DMS114 treated with DMSO at 0.1 percent for 48 hours (cell line): ENCODE data around the gene NR4A3.
A peak's percentile ranks its signal among the peaks of the same experiment; 100 is the strongest.
"Not testable (repeated sequence)": the region's sequence is repeated elsewhere in the genome, so short reads cannot be mapped to it uniquely, and the experiment has no call there.

Source experiments
- DNase-seq: peaks from one replicate; lab custom pipeline; 2025; ENCODE audit not compliant: unreplicated experiment; lab: John Stamatoyannopoulos, UW

Gene NR4A3

GRCh38 chr9:99821396-99822108, at the start of gene NR4A3:
Gene NR4A3, plus strand, starts transcription at chr9:99821885. Its CDS starts 6,158 bp downstream, at chr9:99828043.
- peak; percentile 81 for DNase-seq

- no peak for DNase-seq
Measured at GRCh38 chr9:99773468-99774138, 48.1 kb upstream of the NR4A3 start.

GRCh38 chr9:99778308-99778707, 43.4 kb upstream of the NR4A3 start:
- no peak for DNase-seq

- no peak for DNase-seq
Measured at GRCh38 chr9:99778836-99779235, 42.8 kb upstream of the NR4A3 start.

GRCh38 chr9:99779277-99779676, 42.4 kb upstream of the NR4A3 start:
- DNase-seq, result no peak

- not testable (repeated sequence) for DNase-seq
Measured at GRCh38 chr9:99782349-99782748, 39.3 kb upstream of the NR4A3 start.

- no peak for DNase-seq
Measured at GRCh38 chr9:99782962-99783718, 38.5 kb upstream of the NR4A3 start.

GRCh38 chr9:99783799-99784198, 37.9 kb upstream of the NR4A3 start:
- no peak for DNase-seq

GRCh38 chr9:99785010-99785590, 36.6 kb upstream of the NR4A3 start:
- no peak for DNase-seq

GRCh38 chr9:99787556-99787955, 34.1 kb upstream of the NR4A3 start:
- DNase-seq, result no peak

GRCh38 chr9:99793528-99793927, 28.2 kb upstream of the NR4A3 start:
- no peak for DNase-seq

GRCh38 chr9:99796231-99796630, 25.5 kb upstream of the NR4A3 start:
- DNase-seq, result no peak

- no peak for DNase-seq
Measured at GRCh38 chr9:99801775-99802174, 19.9 kb upstream of the NR4A3 start.

GRCh38 chr9:99803694-99804093, 18.0 kb upstream of the NR4A3 start:
- no peak for DNase-seq

GRCh38 chr9:99807276-99807852, 14.3 kb upstream of the NR4A3 start:
- DNase-seq, result peak; percentile 29

- no peak for DNase-seq
Measured at GRCh38 chr9:99807956-99808355, 13.7 kb upstream of the NR4A3 start.

- DNase-seq, result no peak
Measured at GRCh38 chr9:99808454-99808853, 13.2 kb upstream of the NR4A3 start.

GRCh38 chr9:99809586-99810319, 11.9 kb upstream of the NR4A3 start:
- DNase-seq, result no peak

- DNase-seq, result no peak
Measured at GRCh38 chr9:99811172-99811571, 10.5 kb upstream of the NR4A3 start.

GRCh38 chr9:99811598-99812383, 9.9 kb upstream of the NR4A3 start:
- no peak for DNase-seq
